Measurements from ENCODE around the gene C2orf42. TPM values are rescaled to one million over a fixed set of nuclear protein-coding genes. Genes with fewer than 3 reads are reported as not detected.

The C2orf42 gene
- 10 to 100 TPM; 22.7 to 31.5 (median 25.7) TPM for total RNA-seq
- total RNA-seq (2013) = 35.1 TPM

DNA sequence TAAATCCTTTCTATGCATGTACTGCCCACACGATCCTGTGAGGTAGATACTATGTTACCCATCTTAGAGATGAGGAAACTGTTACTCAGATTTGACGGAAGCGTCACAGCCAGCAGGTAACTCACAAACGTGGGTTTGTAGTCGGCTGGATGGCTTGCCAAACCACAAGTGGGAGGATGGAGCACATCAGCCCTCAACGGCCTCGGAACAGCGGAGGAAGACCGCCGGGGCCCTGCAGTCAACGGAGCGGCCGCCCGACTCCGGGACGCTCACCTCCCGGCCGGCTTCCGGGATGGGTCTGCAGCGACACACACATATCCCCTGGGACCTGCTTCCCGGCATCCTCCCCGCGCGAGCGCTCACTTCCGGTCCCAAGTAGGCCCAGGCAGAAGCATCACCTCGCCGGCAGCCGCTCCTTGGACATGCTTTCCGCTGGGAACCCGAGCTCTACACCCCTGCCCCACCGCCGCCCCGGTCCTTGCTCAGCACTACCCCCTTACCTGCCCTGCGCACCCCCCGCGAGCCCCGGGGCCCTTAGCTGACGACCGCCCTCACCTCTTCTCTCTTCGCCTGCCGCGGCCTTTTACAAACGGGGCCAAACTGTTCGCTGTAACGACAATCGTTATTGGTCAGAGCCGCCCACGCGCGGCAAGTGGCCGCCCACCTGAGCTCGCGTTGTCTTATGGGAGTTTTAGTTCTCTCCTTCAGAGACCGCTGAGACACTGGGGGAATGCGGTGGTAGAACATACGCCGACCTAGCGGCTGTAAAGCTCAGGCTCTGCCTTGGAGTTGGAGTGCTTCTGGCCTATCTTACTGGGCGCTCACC lies at the start of gene C2orf42:
C2orf42 (minus strand) TSS at position 602 of the 826 bp plus-strand sequence. CDS start 9,034 bp downstream, outside the sequence.
- no peaks in the 10 kb centered on the region for H3K9me3 Mint-ChIP-seq
- Histone ChIP-seq H3K4me3 (ENCODE audit: low read length) (peak within 1 kb of the TSS; percentile 78), H3K36me3 (ENCODE audit: control insufficient read depth, insufficient read depth, low read length) (no peaks in the 10 kb centered on the region), H3K27me3 (ENCODE audit: control insufficient read depth, insufficient read depth, low read length) (no peaks in the 10 kb centered on the region), H3K4me1 (ENCODE audit: control insufficient read depth, insufficient read depth, low read length) (peaks cover 9% of the 10 kb centered on the region), H3K27ac (ENCODE audit: low read length) (peak within 1 kb of the TSS; percentile 90), H3K9me3 (ENCODE audit: control insufficient read depth, insufficient read depth, low read length) (no peaks in the 10 kb centered on the region)
- no peaks in the 10 kb centered on the region for H3K36me3 Mint-ChIP-seq
- H3K27ac Mint-ChIP-seq = peak within 1 kb of the TSS; percentile 96 to 98
- ATAC-seq (peak; percentile 84 to 96 (median 88)), DNase-seq (peak; percentile 94 to 98)
- H3K4me3 Mint-ChIP-seq = peak within 1 kb of the TSS; percentile 100
- 0% methylated on average over 60 of the region's 60 CpGs for WGBS (ENCODE audit: insufficient coverage)
- intact Hi-C loops (cut with micrococcal nuclease) = loop anchor here (1.0 to 5.0 kb wide), 7 partner anchors 48 to 463 kb away; partner anchors contain the start of genes SNRNP27, SNRPG and TIA1
- no peak for TF ChIP-seq CTCF (IDR thresholded peaks at IDR 0.05)
- H3K27me3 Mint-ChIP-seq (ENCODE audit: low read depth in 2 of 2) = no peaks in the 10 kb centered on the region
- peaks cover 16 to 19% of the 10 kb centered on the region in 2 donors for H3K4me1 Mint-ChIP-seq

- Mint-ChIP-seq H3K27me3 (ENCODE audit: low read depth in 2 of 2) (no peaks in the 10 kb centered on the region), H3K9me3 (no peaks in the 10 kb centered on the region), H3K36me3 (no peaks in the 10 kb centered on the region), H3K4me3 (no peak overlapping the region), H3K27ac (no peak overlapping the region), H3K4me1 (peaks cover 31 to 35% of the 10 kb centered on the region in 2 donors)
- Histone ChIP-seq H3K4me1 (ENCODE audit: control insufficient read depth, insufficient read depth, low read length) (peaks cover 4% of the 10 kb centered on the region), H3K27me3 (ENCODE audit: control insufficient read depth, insufficient read depth, low read length) (no peaks in the 10 kb centered on the region), H3K36me3 (ENCODE audit: control insufficient read depth, insufficient read depth, low read length) (peaks cover 15% of the 10 kb centered on the region), H3K27ac (ENCODE audit: low read length) (no peak overlapping the region), H3K4me3 (ENCODE audit: low read length) (no peak overlapping the region), H3K9me3 (ENCODE audit: control insufficient read depth, insufficient read depth, low read length) (no peaks in the 10 kb centered on the region)
- intact Hi-C loops (cut with micrococcal nuclease) = no loop called here
- whole genome bisulfite sequencing (ENCODE audit: insufficient coverage) = 100% methylated on average over 2 of the region's 3 CpGs
- no peak for TF ChIP-seq CTCF (IDR thresholded peaks at IDR 0.05)
- ATAC-seq (no peak), DNase-seq (no peak)
Observed at GRCh38 chr2:70240599-70240998, 49.8 kb upstream of the C2orf42 start.

- Mint-ChIP-seq H3K27ac (peak overlapping the region in 1 of 2 donors; percentile 62), H3K27me3 (ENCODE audit: low read depth in 2 of 2) (no peaks in the 10 kb centered on the region), H3K36me3 (peaks cover 6% of the 10 kb centered on the region), H3K9me3 (no peaks in the 10 kb centered on the region), H3K4me1 (peaks cover 0 to 4% of the 10 kb centered on the region in 2 donors), H3K4me3 (no peak overlapping the region)
- no peak for ATAC-seq
- Histone ChIP-seq H3K4me3 (ENCODE audit: low read length) (no peak overlapping the region), H3K27ac (ENCODE audit: low read length) (no peak overlapping the region), H3K4me1 (ENCODE audit: control insufficient read depth, insufficient read depth, low read length) (no peaks in the 10 kb centered on the region), H3K36me3 (ENCODE audit: control insufficient read depth, insufficient read depth, low read length) (peaks cover 50% of the 10 kb centered on the region), H3K9me3 (ENCODE audit: control insufficient read depth, insufficient read depth, low read length) (no peaks in the 10 kb centered on the region), H3K27me3 (ENCODE audit: control insufficient read depth, insufficient read depth, low read length) (no peaks in the 10 kb centered on the region)
- no peak for TF ChIP-seq CTCF (IDR thresholded peaks at IDR 0.05)
- intact Hi-C loops (cut with micrococcal nuclease) = no loop called here
- DNase-seq = no peak
- WGBS (ENCODE audit: insufficient coverage) = 90% methylated on average over 2 of the region's 3 CpGs
Observed at GRCh38 chr2:70233926-70234325, 43.1 kb upstream of the C2orf42 start.
